OCI-LY7 (cell line): ENCODE results near the gene CDC6. TPM values are rescaled to one million over a fixed set of nuclear protein-coding genes. Genes with fewer than 3 reads are reported as not detected.

ENCODE experiments used
- BruUV-seq: library from RNA; stranded (reverse); fragments of 400-500 nt; replicated peaks from 2 replicates; lab custom pipeline; 2021; lab: Mats Ljungman, UMichigan
- CTCF ChIA-PET: fragments of 300-600 bp; sonication (Branson Sonifier 250); formaldehyde crosslinking; loops from one replicate; lab custom pipeline; 2022; ENCODE audit warnings: antibody characterized with exemption; ENCODE audit not compliant: unreplicated experiment; lab: Charles Lee
- POLR2A ChIA-PET: fragments of 300-600 bp; sonication (Branson Sonifier 250); formaldehyde crosslinking; loops from one replicate; lab custom pipeline; 2022; ENCODE audit warnings: antibody characterized with exemption; lab: Charles Lee
- DNase-seq: peaks from one replicate; pipeline ENCODE4 v3.0.0-alpha.2; 2015; ENCODE audit warnings: low spot score
- H2AFZ ChIP-seq: fragments of 200-600 bp; sonication (generic), shearing (Covaris generic); 2 replicates; pipeline ENCODE4 v1.6.1; 2014; ENCODE audit warnings: mild to moderate bottlenecking, antibody characterized with exemption, low read length, moderate library complexity
- H3K27ac ChIP-seq: fragments of 200-600 bp; sonication (generic); 2 replicates; pipeline ENCODE4 v1.5.1; 2014; ENCODE audit warnings: mixed run types, low read depth, mild to moderate bottlenecking, moderate library complexity, low read length, inconsistent platforms; ENCODE audit not compliant: poor library complexity, severe bottlenecking
- H3K36me3 ChIP-seq: fragments of 200-600 bp; sonication (generic); 2 replicates; pipeline ENCODE4 v1.6.1; 2014; ENCODE audit warnings: mild to moderate bottlenecking, antibody characterized with exemption, low read length, moderate library complexity, mixed read lengths; ENCODE audit not compliant: insufficient read depth
- H3K4me1 ChIP-seq: fragments of 200-600 bp; sonication (generic); 2 replicates; pipeline ENCODE4 v1.5.1; 2014; ENCODE audit warnings: mild to moderate bottlenecking, low read length; ENCODE audit not compliant: insufficient read depth, poor library complexity, severe bottlenecking
- H3K4me2 ChIP-seq: fragments of 200-600 bp; sonication (generic); 2 replicates; pipeline ENCODE4 v1.6.1; 2014; ENCODE audit warnings: mild to moderate bottlenecking, low read length
- H3K4me3 ChIP-seq: fragments of 200-600 bp; sonication (generic); 2 replicates; pipeline ENCODE4 v1.5.1; 2014; ENCODE audit warnings: mild to moderate bottlenecking, low read depth, low read length; ENCODE audit not compliant: poor library complexity, severe bottlenecking
- H3K79me2 ChIP-seq: fragments of 200-600 bp; sonication (generic); 2 replicates; pipeline ENCODE4 v1.6.1; 2016; ENCODE audit warnings: low read depth, mild to moderate bottlenecking, low read length, moderate library complexity, mixed read lengths; ENCODE audit not compliant: insufficient read depth
- H3K9me2 ChIP-seq: fragments of 200-600 bp; sonication (generic); 2 replicates; pipeline ENCODE4 v1.6.1; 2016; ENCODE audit warnings: mild to moderate bottlenecking, low read length, mixed read lengths; ENCODE audit not compliant: insufficient read depth
- H3K9me3 ChIP-seq: fragments of 200-600 bp; sonication (generic); 2 replicates; pipeline ENCODE4 v1.6.1; 2014; ENCODE audit warnings: mild to moderate bottlenecking, mixed run types, low read length, mixed read lengths
- H4K20me1 ChIP-seq: fragments of 200-600 bp; sonication (generic); 2 replicates; pipeline ENCODE4 v1.6.1; 2014; ENCODE audit warnings: mild to moderate bottlenecking, antibody characterized with exemption, low read length, moderate library complexity, mixed read lengths; ENCODE audit not compliant: insufficient read depth
- EZH2phosphoT487 ChIP-seq: fragments of 200-600 bp; sonication (generic); IDR thresholded peaks from 2 replicates; pipeline ENCODE4 v1.6.1; 2018; ENCODE audit warnings: low read depth, borderline replicate concordance, mild to moderate bottlenecking, mixed run types, antibody characterized with exemption, low read length, moderate library complexity, mixed read lengths
- intact Hi-C: fragments of 100-400 bp; cut with micrococcal nuclease; formaldehyde crosslinking; loops from one replicate; pipeline ENCODE4 v1.10.0; 2022; ENCODE audit not compliant: unreplicated experiment
- total RNA-seq, 2 experiments: library from RNA; depleted of rRNA in 1 of 2; stranded (reverse); fragments of >200 nt in 1 of 2; shearing (Covaris generic) in 1 of 2; gene quantifications; 2 replicates each; pipeline ENCODE4 v1.2.3, GENCODE V29; 2014 to 2022
- TF ChIP-seq, protein P1 (sequence below): fragments of 200-600 bp; sonication (generic); conservative IDR thresholded peaks from 2 replicates; pipeline ENCODE4 v1.5.1; 2014; ENCODE audit warnings: mild to moderate bottlenecking, antibody characterized with exemption, low read length, moderate library complexity, mixed read lengths

Gene CDC6
- total RNA-seq, 2 experiments from 2014 or later = 75.2 to 132 TPM

DNA sequence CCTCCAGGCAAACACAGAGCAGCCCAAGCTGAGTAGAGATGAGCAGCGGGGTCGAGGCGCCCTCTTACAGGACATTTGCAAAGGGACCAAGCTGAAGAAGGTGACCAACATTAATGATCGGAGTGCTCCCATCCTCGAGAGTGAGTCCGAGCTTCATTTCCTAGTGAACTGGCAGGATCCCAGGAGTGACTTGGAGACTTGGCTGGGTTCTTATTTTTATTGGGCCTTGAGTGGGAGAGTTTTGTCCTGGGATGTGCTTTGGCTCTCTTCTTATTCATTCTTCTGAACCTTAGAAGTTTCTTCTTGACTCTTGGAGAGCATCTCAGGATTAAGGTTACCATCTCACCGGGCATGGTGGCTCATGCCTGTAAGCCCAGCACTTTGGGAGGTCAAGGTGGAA is 27.2 kb upstream of the CDC6 start:
- CTCF ChIA-PET = no interaction called here
- TF ChIP-seq EZH2phosphoT487 = no peak
- H3K4me2 ChIP-seq = no peak overlapping the region
- H4K20me1 ChIP-seq = no peaks in the 10 kb centered on the region; the same call in 1 of the 2 replicates
- no peak for DNase-seq
- no peaks in the 10 kb centered on the region for H3K4me1 ChIP-seq
- no peak overlapping the region for H3K4me3 ChIP-seq
- H3K9me2 ChIP-seq = no peaks in the 10 kb centered on the region
- no peaks in the 10 kb centered on the region for H3K79me2 ChIP-seq
- no peak overlapping the region for H3K27ac ChIP-seq
- H3K9me3 ChIP-seq = no peaks in the 10 kb centered on the region
- H3K36me3 ChIP-seq = peaks cover 62% of the 10 kb centered on the region
- intact Hi-C loops = no loop called here
- no peak overlapping the region for H2AFZ ChIP-seq
- no TSS peak for BruUV-seq
- POLR2A ChIA-PET = interaction anchor here (0.6 to 0.7 kb wide), 2 partner anchors 10 to 23 kb away, joined by 3 to 8 read pairs; no protein-coding TSS in a partner anchor

DNA sequence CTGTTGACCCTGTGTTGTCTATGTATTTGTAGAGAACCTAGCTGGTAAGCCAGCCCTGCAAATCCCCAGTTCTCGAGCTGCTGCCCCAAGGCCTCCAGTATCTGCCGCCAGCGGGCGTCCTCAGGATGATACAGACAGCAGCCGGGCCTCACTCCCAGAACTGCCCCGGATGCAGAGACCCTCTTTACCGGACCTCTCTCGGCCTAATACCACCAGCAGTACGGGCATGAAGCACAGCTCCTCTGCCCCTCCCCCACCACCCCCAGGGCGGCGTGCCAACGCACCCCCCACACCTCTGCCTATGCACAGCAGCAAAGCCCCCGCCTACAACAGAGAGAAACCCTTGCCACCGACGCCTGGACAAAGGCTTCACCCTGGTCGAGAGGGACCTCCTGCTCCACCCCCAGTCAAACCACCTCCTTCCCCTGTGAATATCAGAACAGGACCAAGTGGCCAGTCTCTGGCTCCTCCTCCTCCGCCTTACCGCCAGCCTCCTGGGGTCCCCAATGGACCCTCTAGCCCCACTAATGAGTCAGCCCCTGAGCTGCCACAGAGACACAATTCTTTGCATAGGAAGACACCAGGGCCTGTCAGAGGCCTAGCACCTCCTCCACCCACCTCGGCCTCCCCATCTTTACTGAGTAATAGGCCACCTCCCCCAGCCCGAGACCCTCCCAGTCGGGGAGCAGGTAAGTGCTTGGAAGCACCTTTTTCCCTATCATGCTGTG is 23.1 kb upstream of the CDC6 start:
- H3K4me1 ChIP-seq = no peaks in the 10 kb centered on the region
- POLR2A ChIA-PET = no interaction called here
- no peak for DNase-seq
- CTCF ChIA-PET = no interaction called here
- no peak for TF ChIP-seq EZH2phosphoT487
- TF ChIP-seq, protein P1, sequence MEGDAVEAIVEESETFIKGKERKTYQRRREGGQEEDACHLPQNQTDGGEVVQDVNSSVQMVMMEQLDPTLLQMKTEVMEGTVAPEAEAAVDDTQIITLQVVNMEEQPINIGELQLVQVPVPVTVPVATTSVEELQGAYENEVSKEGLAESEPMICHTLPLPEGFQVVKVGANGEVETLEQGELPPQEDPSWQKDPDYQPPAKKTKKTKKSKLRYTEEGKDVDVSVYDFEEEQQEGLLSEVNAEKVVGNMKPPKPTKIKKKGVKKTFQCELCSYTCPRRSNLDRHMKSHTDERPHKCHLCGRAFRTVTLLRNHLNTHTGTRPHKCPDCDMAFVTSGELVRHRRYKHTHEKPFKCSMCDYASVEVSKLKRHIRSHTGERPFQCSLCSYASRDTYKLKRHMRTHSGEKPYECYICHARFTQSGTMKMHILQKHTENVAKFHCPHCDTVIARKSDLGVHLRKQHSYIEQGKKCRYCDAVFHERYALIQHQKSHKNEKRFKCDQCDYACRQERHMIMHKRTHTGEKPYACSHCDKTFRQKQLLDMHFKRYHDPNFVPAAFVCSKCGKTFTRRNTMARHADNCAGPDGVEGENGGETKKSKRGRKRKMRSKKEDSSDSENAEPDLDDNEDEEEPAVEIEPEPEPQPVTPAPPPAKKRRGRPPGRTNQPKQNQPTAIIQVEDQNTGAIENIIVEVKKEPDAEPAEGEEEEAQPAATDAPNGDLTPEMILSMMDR = no peak
- H3K79me2 ChIP-seq = no peaks in the 10 kb centered on the region
- no peaks in the 10 kb centered on the region for H3K9me2 ChIP-seq
- H2AFZ ChIP-seq = no peak overlapping the region
- BruUV-seq = no TSS peak
- intact Hi-C loops = no loop called here
- no peak overlapping the region for H3K4me2 ChIP-seq
- no peak overlapping the region for H3K4me3 ChIP-seq
- no peak overlapping the region for H3K27ac ChIP-seq
- H3K36me3 ChIP-seq = peaks cover 48% of the 10 kb centered on the region
- H3K9me3 ChIP-seq = no peaks in the 10 kb centered on the region
- no peaks in the 10 kb centered on the region; the same call in 1 of the 2 replicates for H4K20me1 ChIP-seq

DNA sequence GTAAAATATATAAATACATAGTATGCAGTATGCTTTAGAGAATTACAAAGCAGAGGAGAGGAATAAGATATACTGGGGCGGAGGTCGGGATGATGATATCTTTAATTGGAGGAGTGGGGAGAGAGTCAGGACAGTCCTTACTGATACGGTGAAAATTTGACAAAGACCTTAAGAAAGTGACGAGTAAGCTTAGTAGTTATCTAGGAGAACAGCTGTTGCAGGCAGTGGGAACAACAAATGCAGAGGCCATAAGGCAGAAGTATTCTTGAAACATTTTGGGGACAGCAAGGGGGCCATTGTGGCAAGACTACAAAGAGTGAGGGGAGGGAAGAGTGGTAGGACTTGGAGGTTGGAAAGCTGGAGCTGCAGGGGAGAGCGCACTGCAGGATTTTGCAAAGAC is 22.3 kb upstream of the CDC6 start:
- Histone ChIP-seq H3K4me1 (no peaks in the 10 kb centered on the region), H3K4me3 (no peak overlapping the region), H4K20me1 (no peaks in the 10 kb centered on the region; the same call in 1 of the 2 replicates), H3K27ac (no peak overlapping the region), H3K4me2 (no peak overlapping the region), H2AFZ (no peak overlapping the region), H3K9me2 (no peaks in the 10 kb centered on the region), H3K36me3 (peaks cover 48% of the 10 kb centered on the region), H3K9me3 (no peaks in the 10 kb centered on the region), H3K79me2 (no peaks in the 10 kb centered on the region)
- intact Hi-C loops = no loop called here
- CTCF ChIA-PET = no interaction called here
- no TSS peak for BruUV-seq
- POLR2A ChIA-PET = no interaction called here
- DNase-seq = no peak
- TF ChIP-seq EZH2phosphoT487 = no peak
- TF ChIP-seq, protein P1 = no peak
